Right lobe of liver (tissue), 6 donors: Measurements from ENCODE around the gene GRIP1. TPM values are rescaled to one million over a fixed set of nuclear protein-coding genes. Genes with fewer than 3 reads are reported as not detected.
A peak's percentile ranks its signal among the peaks of the same experiment; 100 is the strongest.

Experiments
- ATAC-seq, 4 donors: fragments of 200-7000 bp; cut with Tn5 transposase; one replicate each; pipeline ENCODE4 v1.9.1; 2020; ENCODE audit warnings: mild to moderate bottlenecking in 4 of 4, moderate library complexity in 4 of 4
- DNase-seq, 3 donors: peaks; one replicate each; pipeline ENCODE4 v3.0.0-alpha.2; 2020
- H3K27ac ChIP-seq, 3 donors: fragments of 200-600 bp; one replicate each; pipeline ENCODE4 v1.8.0; 2022
- H3K27me3 ChIP-seq, 2 donors: fragments of 200-600 bp; one replicate each; pipeline ENCODE4 v1.8.0; 2022
- H3K36me3 ChIP-seq, 4 donors: fragments of 200-600 bp; sonication (generic) in 1 of 4; one replicate each; pipeline versions ENCODE4 v1.5.1 to v1.8.0; 2017 to 2022; ENCODE audit warnings: control low read depth in 1 of 4
- H3K4me1 ChIP-seq, 4 donors: fragments of 200-600 bp; sonication (generic) in 1 of 4; one replicate each; pipeline versions ENCODE4 v1.5.1 to v1.8.0; 2017 to 2022; ENCODE audit warnings: control low read depth in 1 of 4
- H3K4me3 ChIP-seq, 3 donors: fragments of 200-600 bp; one replicate each; pipeline ENCODE4 v1.8.0; 2022
- H3K9me3 ChIP-seq, 4 donors: fragments of 200-600 bp; sonication (generic) in 1 of 4; one replicate each; pipeline versions ENCODE4 v1.5.1 to v1.8.0; 2017 to 2022; ENCODE audit warnings: control low read depth in 1 of 4
- CTCF ChIP-seq, 4 donors: fragments of 200-600 bp in 3 of 4; fragments of 450-650 bp in 1 of 4; IDR thresholded peaks; one replicate each; pipeline versions ENCODE4 v1.5.1 to v1.8.0; 2016 to 2022; ENCODE audit warnings: antibody characterized with exemption in 4 of 4, mild to moderate bottlenecking in 2 of 4
- POLR2A ChIP-seq: fragments of 450-650 bp; IDR thresholded peaks from one replicate; pipeline ENCODE4 v1.6.1; 2017; ENCODE audit warnings: antibody characterized with exemption, mild to moderate bottlenecking
- WGBS: methylation state at CpG from one replicate; pipeline ENCODE4 v1.1.6; 2018; ENCODE audit warnings: low coverage, low lambda C conversion rate; ENCODE audit not compliant: insufficient coverage; ENCODE audit errors: missing lambda C conversion rate; 5-methylcytosine and 5-hydroxymethylcytosine counted together
- intact Hi-C, 2 donors: fragments of 100-400 bp; cut with DNase I; formaldehyde crosslinking; loops; one replicate each; pipeline versions ENCODE4 v1.11.2 to v1.14.1; 2022
- total RNA-seq, 6 experiments: library from RNA; depleted of rRNA in 2 of 6; stranded (reverse); fragments of >200 nt in 2 of 6; fragmentation: NEBNext Ultra II Directional in 3 of 6; extraction: Animal tissue kit (Norgen Biotek cat#: 25700) in 3 of 6; gene quantifications; one replicate each; pipeline versions ENCODE4 v1.1.0 to v1.2.4, GENCODE V29; 2016 to 2023
- donor health status: DM: no; HTN: yes; CAD: no.
- donor health status: DM: no; HTN: no; CAD: no.
- donor health status: DM: no; HTN: no; CAD: no.
- donor health status: DM: no; HTN: yes; CAD: no.
- donor health status: DM: no; HTN: yes; CAD: no.

The GRIP1 gene
- total RNA-seq, 6 experiments from 2014 or later = 0.22 to 0.78 (median 0.26) TPM; not detected in 3

GRCh38 chr12:66694666-66695613, 16.1 kb upstream of the GRIP1 start:
- ATAC-seq (no peak), DNase-seq (no peak)
- TF ChIP-seq CTCF (IDR thresholded peaks at IDR 0.05) (no peak), POLR2A (no peak)
- 36% methylated on average over 4 of the region's 5 CpGs for WGBS
- no peak overlapping the region for H3K4me3 ChIP-seq
- no peaks in the 10 kb centered on the region for H3K9me3 ChIP-seq
- H3K27me3 ChIP-seq = no peaks in the 10 kb centered on the region
- intact Hi-C loops = no loop called here
- H3K4me1 ChIP-seq = no peaks in the 10 kb centered on the region
- H3K27ac ChIP-seq = no peak overlapping the region
- no peaks in the 10 kb centered on the region for H3K36me3 ChIP-seq

GRCh38 chr12:66693901-66694513, 15.1 kb upstream of the GRIP1 start:
- intact Hi-C loops = no loop called here
- Histone ChIP-seq H3K27me3 (no peaks in the 10 kb centered on the region), H3K36me3 (no peaks in the 10 kb centered on the region), H3K9me3 (no peaks in the 10 kb centered on the region), H3K4me3 (no peak overlapping the region), H3K4me1 (no peaks in the 10 kb centered on the region), H3K27ac (no peak overlapping the region)
- DNase-seq (no peak), ATAC-seq (peak; percentile 64 to 76 (median 72))
- TF ChIP-seq CTCF (IDR thresholded peaks at IDR 0.05) (peak; percentile 38 to 60 (median 58)), POLR2A (no peak)
- 0% methylated on average over 1 of the region's 1 CpG for WGBS

- ATAC-seq (no peak), DNase-seq (no peak)
- no peak overlapping the region for H3K27ac ChIP-seq
- TF ChIP-seq POLR2A = no peak
- no peak for TF ChIP-seq CTCF (IDR thresholded peaks at IDR 0.05)
- intact Hi-C loops = no loop called here
- 60% methylated on average over 4 of the region's 4 CpGs for WGBS
- H3K9me3 ChIP-seq = no peaks in the 10 kb centered on the region
- H3K4me1 ChIP-seq = no peaks in the 10 kb centered on the region
- no peaks in the 10 kb centered on the region for H3K27me3 ChIP-seq
- no peak overlapping the region for H3K4me3 ChIP-seq
- no peaks in the 10 kb centered on the region for H3K36me3 ChIP-seq
Observed at GRCh38 chr12:66692986-66693385, 14.1 kb upstream of the GRIP1 start.

GRCh38 chr12:66692170-66692569, 13.3 kb upstream of the GRIP1 start:
- ATAC-seq = peak in 1 of 4 donors; percentile 33
- H3K4me3 ChIP-seq = no peak overlapping the region
- H3K36me3 ChIP-seq = no peaks in the 10 kb centered on the region
- H3K4me1 ChIP-seq = no peaks in the 10 kb centered on the region
- H3K9me3 ChIP-seq = no peaks in the 10 kb centered on the region
- intact Hi-C loops = no loop called here
- DNase-seq = no peak
- no peaks in the 10 kb centered on the region for H3K27me3 ChIP-seq
- H3K27ac ChIP-seq = no peak overlapping the region
- TF ChIP-seq CTCF (IDR thresholded peaks at IDR 0.05) = no peak
- TF ChIP-seq POLR2A = no peak
- WGBS = 46% methylated on average over 1 of the region's 1 CpG
